Measurements from ENCODE around the gene TTC34.

Gene TTC34

GRCh38 chr1:2602866-2603520 is 198.5 kb downstream of the TTC34 start:
- no peak for DNase-seq (ENCODE audit: low spot score)

- DNase-seq (ENCODE audit: low spot score) = no peak
Measured at GRCh38 chr1:2602311-2602835, 199.1 kb downstream of the TTC34 start.

- DNase-seq (ENCODE audit: low spot score) = no peak
Measured at GRCh38 chr1:2601721-2602303, 199.7 kb downstream of the TTC34 start.

GRCh38 chr1:2598329-2598931 is 203.1 kb downstream of the TTC34 start:
- DNase-seq (ENCODE audit: low spot score) = no peak

- DNase-seq (ENCODE audit: low spot score) = no peak
Measured at GRCh38 chr1:2597441-2598328, 203.8 kb downstream of the TTC34 start.

GRCh38 chr1:2596530-2597333 is 204.8 kb downstream of the TTC34 start:
- no peak for DNase-seq (ENCODE audit: low spot score)

GRCh38 chr1:2595812-2596529 is 205.5 kb downstream of the TTC34 start:
- DNase-seq (ENCODE audit: low spot score) = no peak

- no peak for DNase-seq (ENCODE audit: low spot score)
Measured at GRCh38 chr1:2595261-2595811, 206.2 kb downstream of the TTC34 start.

GRCh38 chr1:2594641-2595131 is 206.8 kb downstream of the TTC34 start:
- no peak for DNase-seq (ENCODE audit: low spot score)

- DNase-seq (ENCODE audit: low spot score) = peak; percentile 43
Measured at GRCh38 chr1:2594001-2594640, 207.4 kb downstream of the TTC34 start.

- DNase-seq (ENCODE audit: low spot score) = no peak
Measured at GRCh38 chr1:2593251-2593878, 208.1 kb downstream of the TTC34 start.

- no peak for DNase-seq (ENCODE audit: low spot score)
Measured at GRCh38 chr1:2592672-2593071, 208.8 kb downstream of the TTC34 start.

- no peak for DNase-seq (ENCODE audit: low spot score)
Measured at GRCh38 chr1:2591581-2592261, 209.8 kb downstream of the TTC34 start.

- no peak for DNase-seq (ENCODE audit: low spot score)
Measured at GRCh38 chr1:2591233-2591580, 210.3 kb downstream of the TTC34 start.

- DNase-seq (ENCODE audit: low spot score) = no peak
Measured at GRCh38 chr1:2590233-2591141, 211.0 kb downstream of the TTC34 start.

GRCh38 chr1:2589431-2590232 is 211.9 kb downstream of the TTC34 start:
- DNase-seq (ENCODE audit: low spot score) = no peak
